GM12892 (cell line): Measurements from ENCODE around the gene PDE6D.

Experiments used
- POLR2A ChIP-seq: IDR thresholded peaks from 2 replicates; pipeline ENCODE4 v1.6.1; 2011; ENCODE audit warnings: low read depth, low read length, control low read depth
- POLR2AphosphoS5 ChIP-seq: IDR thresholded peaks from 2 replicates; pipeline ENCODE4 v1.6.1; 2011; ENCODE audit warnings: low read depth, low read length, control low read depth
- TAF1 ChIP-seq: IDR thresholded peaks from 2 replicates; pipeline ENCODE4 v1.6.1; 2011; ENCODE audit warnings: low read depth, mild to moderate bottlenecking, control low read depth, low read length, borderline replicate concordance

DNA sequence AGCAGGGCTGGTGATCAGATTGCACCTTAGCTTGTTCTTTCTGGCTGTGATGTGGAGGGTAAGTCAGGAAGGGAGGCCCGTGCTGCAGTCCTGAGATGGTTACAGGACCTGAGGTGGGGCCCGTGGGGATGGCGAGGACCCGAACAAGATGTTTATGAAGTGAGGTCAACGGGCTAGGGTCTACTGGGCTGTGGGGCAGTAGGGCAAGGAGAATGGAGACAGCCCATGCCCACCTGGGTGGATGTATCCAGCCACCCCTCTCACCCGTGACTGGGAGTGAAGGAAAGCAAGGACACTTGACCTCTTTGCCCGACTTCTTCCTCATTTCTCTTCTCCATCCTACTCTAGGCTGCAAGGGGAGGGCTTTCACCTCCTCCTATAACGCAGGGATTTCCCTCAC, 54.8 kb downstream of the PDE6D start:
- no peak for TF ChIP-seq POLR2A
- TF ChIP-seq POLR2AphosphoS5: no peak
- TF ChIP-seq TAF1: no peak
